ENCODE measurements around the gene DCAF11. TPM values are rescaled to one million over a fixed set of nuclear protein-coding genes. Genes with fewer than 3 reads are reported as not detected.

DCAF11 gene
- total and polyA plus RNA-seq, 2 donors (not counting 1 experiment from before 2014, with no cell fraction given): 64.5 to 96.3 TPM

GRCh38 chr14:24075485-24076301 is 38.9 kb upstream of the DCAF11 start:
- Mint-ChIP-seq H3K9me3 (ENCODE audit: insufficient read depth) (no peaks in the 10 kb centered on the region), H3K27me3 (peaks cover 4% of the 10 kb centered on the region), H3K4me3 (peak overlapping the region; percentile 38), H3K27ac (peak overlapping the region; percentile 81), H3K4me1 (peaks cover 33% of the 10 kb centered on the region)
- WGBS (ENCODE audit: insufficient coverage): 48% methylated on average over 8 of the region's 11 CpGs
- Histone ChIP-seq H3K79me2 (ENCODE audit: control insufficient read depth, insufficient read depth, low read length) (peaks cover 9% of the 10 kb centered on the region), H3K9ac (ENCODE audit: low read length) (no peak overlapping the region), H3K4me3 (ENCODE audit: control extremely low read depth in 1 of 5, extremely low read depth in 1 of 5, insufficient read depth in 1 of 5, low read depth in 2 of 5, low read length in 4 of 5) (peak overlapping the region in 1 of 5 experiments; percentile 22), H3K27me3 (replicated peaks in 1 of 4; ENCODE audit: control extremely low read depth in 1 of 4, control insufficient read depth in 3 of 4, insufficient read depth in 4 of 4, low read length in 3 of 4) (peaks cover 0 to 4% (median 0%) of the 10 kb centered on the region in 4 experiments), H2AFZ (ENCODE audit: insufficient read depth, low read depth, low read length, poor library complexity, severe bottlenecking) (peak overlapping the region; percentile 51), H3K27ac (ENCODE audit: low read length in 2 of 2) (peak overlapping the region in 1 of 2 donors; percentile 25), H3K4me2 (replicated peaks; ENCODE audit: low read depth, low read length, poor library complexity, severe bottlenecking) (peak overlapping the region; percentile 56), H3K4me1 (ENCODE audit: control insufficient read depth in 2 of 2, insufficient read depth in 2 of 2, low read length in 2 of 2) (peaks cover 24 to 29% of the 10 kb centered on the region in 2 donors), H4K20me1 (ENCODE audit: control insufficient read depth, insufficient read depth, low read length, poor library complexity, severe bottlenecking) (no peaks in the 10 kb centered on the region), H3K36me3 (replicated peaks in 1 of 2; ENCODE audit: control extremely low read depth in 1 of 2, control insufficient read depth in 1 of 2, extremely low read depth in 1 of 2, insufficient read depth in 2 of 2, low read length in 1 of 2) (no peaks in the 10 kb centered on the region), H3K9me3 (ENCODE audit: control extremely low read depth in 1 of 3, control insufficient read depth in 2 of 3, insufficient read depth in 1 of 3, low read length in 2 of 3) (no peaks in the 10 kb centered on the region)
- intact Hi-C loops (cut with micrococcal nuclease): no loop called here
- ATAC-seq (ENCODE audit: low read depth): peak; percentile 68
- POLR2A ChIA-PET: interaction anchor here (1.3 kb wide), 1 partner anchor 15 kb away, joined by 3 read pairs; no protein-coding TSS in a partner anchor
- TF ChIP-seq CTCF (IDR thresholded peaks at IDR 0.05) (no peak), EZH2 (IDR thresholded peaks at IDR 0.05; ENCODE audit: borderline replicate concordance, insufficient read depth, low read depth, low read length, poor library complexity, severe bottlenecking) (no peak)
- DNase-seq: peak; percentile 51
- CTCF ChIA-PET: interaction anchor here (1.6 to 3.8 kb wide), 5 partner anchors 15 to 34 kb away, joined by 4 to 16 read pairs (median 12); partner anchors contain the start of gene PCK2

- ChIA-PET POLR2A (no interaction called here), CTCF (interaction anchor here (1.2 to 3.8 kb wide), 2 partner anchors 15 to 18 kb away, joined by 5 to 13 read pairs; no protein-coding TSS in a partner anchor)
- Mint-ChIP-seq H3K4me3 (no peak overlapping the region), H3K27ac (peak overlapping the region; percentile 46), H3K9me3 (ENCODE audit: insufficient read depth) (no peaks in the 10 kb centered on the region), H3K27me3 (no peaks in the 10 kb centered on the region), H3K4me1 (peaks cover 37% of the 10 kb centered on the region)
- H3K9me3 ChIP-seq (ENCODE audit: control extremely low read depth in 1 of 3, control insufficient read depth in 2 of 3, insufficient read depth in 1 of 3, low read length in 2 of 3): no peaks in the 10 kb centered on the region
- no peak overlapping the region for H2AFZ ChIP-seq (ENCODE audit: insufficient read depth, low read depth, low read length, poor library complexity, severe bottlenecking)
- no peak overlapping the region for H3K27ac ChIP-seq (ENCODE audit: low read length in 2 of 2)
- no peak overlapping the region for H3K9ac ChIP-seq (ENCODE audit: low read length)
- H3K4me3 ChIP-seq (ENCODE audit: control extremely low read depth in 1 of 5, extremely low read depth in 1 of 5, insufficient read depth in 1 of 5, low read depth in 2 of 5, low read length in 4 of 5): no peak overlapping the region
- 100% methylated on average over 2 of the region's 10 CpGs for WGBS (ENCODE audit: insufficient coverage)
- peaks cover 0 to 4% (median 0%) of the 10 kb centered on the region in 4 experiments for H3K27me3 ChIP-seq (replicated peaks in 1 of 4; ENCODE audit: control extremely low read depth in 1 of 4, control insufficient read depth in 3 of 4, insufficient read depth in 4 of 4, low read length in 3 of 4)
- no peaks in the 10 kb centered on the region for H4K20me1 ChIP-seq (ENCODE audit: control insufficient read depth, insufficient read depth, low read length, poor library complexity, severe bottlenecking)
- peaks cover 9% of the 10 kb centered on the region for H3K79me2 ChIP-seq (ENCODE audit: control insufficient read depth, insufficient read depth, low read length)
- intact Hi-C loops (cut with micrococcal nuclease): no loop called here
- DNase-seq (no peak), ATAC-seq (ENCODE audit: low read depth) (no peak)
- H3K4me2 ChIP-seq (replicated peaks; ENCODE audit: low read depth, low read length, poor library complexity, severe bottlenecking): no peak overlapping the region
- H3K36me3 ChIP-seq (replicated peaks in 1 of 2; ENCODE audit: control extremely low read depth in 1 of 2, control insufficient read depth in 1 of 2, extremely low read depth in 1 of 2, insufficient read depth in 2 of 2, low read length in 1 of 2): no peaks in the 10 kb centered on the region
- TF ChIP-seq CTCF (IDR thresholded peaks at IDR 0.05): no peak
- no peak for TF ChIP-seq EZH2 (IDR thresholded peaks at IDR 0.05; ENCODE audit: borderline replicate concordance, insufficient read depth, low read depth, low read length, poor library complexity, severe bottlenecking)
- peaks cover 26 to 31% of the 10 kb centered on the region in 2 donors for H3K4me1 ChIP-seq (ENCODE audit: control insufficient read depth in 2 of 2, insufficient read depth in 2 of 2, low read length in 2 of 2)
Measured at GRCh38 chr14:24076302-24076601, 38.3 kb upstream of the DCAF11 start.
